IMR-90 (cell line): Measurements from ENCODE around the gene OPRL1. TPM values are rescaled to one million over a fixed set of nuclear protein-coding genes. Genes with fewer than 3 reads are reported as not detected.
A peak's percentile ranks its signal among the peaks of the same experiment; 100 is the strongest.

Source experiments
- ATAC-seq: fragments of 200-7000 bp; cut with Tn5 transposase; 2 replicates; pipeline ENCODE4 v1.9.1; 2020; ENCODE audit warnings: low read depth, mild to moderate bottlenecking, moderate library complexity
- BruUV-seq: library from RNA; stranded (reverse); fragments of 400-500 nt; replicated peaks from 2 replicates; lab custom pipeline; 2021; lab: Mats Ljungman, UMichigan
- CTCF ChIA-PET: fragments of 300-600 bp; formaldehyde crosslinking; extraction: SDS; loops from one replicate; lab custom pipeline; 2021; ENCODE audit warnings: antibody characterized with exemption; lab: Yijun Ruan, JAX
- POLR2A ChIA-PET: fragments of 300-600 bp; sonication (Branson Sonifier 250); formaldehyde crosslinking; loops from one replicate; lab custom pipeline; 2022; ENCODE audit warnings: antibody characterized with exemption; ENCODE audit not compliant: unreplicated experiment; lab: Charles Lee
- DNase-seq: peaks from one replicate; pipeline ENCODE4 v3.0.0; 2013
- H2AFZ ChIP-seq: replicated peaks from 2 replicates; pipeline ENCODE3; 2013; ENCODE audit warnings: low read length, mild to moderate bottlenecking; ENCODE audit not compliant: poor library complexity
- H2AK5ac ChIP-seq: 2 replicates; pipeline ENCODE4 v1.6.1; 2013; ENCODE audit warnings: low read depth, low read length, inconsistent platforms
- H2AK9ac ChIP-seq: replicated peaks from 2 replicates; pipeline ENCODE3; 2013; ENCODE audit warnings: mild to moderate bottlenecking, low read depth, low read length, moderate library complexity; ENCODE audit not compliant: poor library complexity
- H2BK120ac ChIP-seq: 2 replicates; pipeline ENCODE4 v1.6.1; 2013; ENCODE audit warnings: low read depth, low read length, inconsistent platforms
- H2BK15ac ChIP-seq: 3 replicates; pipeline ENCODE4 v1.6.1; 2013; ENCODE audit warnings: low read depth, low read length, inconsistent platforms
- H2BK20ac ChIP-seq: 2 replicates; pipeline ENCODE4 v1.6.1; 2013; ENCODE audit warnings: low read depth, mild to moderate bottlenecking, inconsistent platforms, low read length, moderate library complexity
- H2BK5ac ChIP-seq: 2 replicates; pipeline ENCODE4 v1.6.1; 2013; ENCODE audit warnings: mild to moderate bottlenecking, low read depth, low read length, inconsistent platforms; ENCODE audit not compliant: poor library complexity, severe bottlenecking
- H3K14ac ChIP-seq: replicated peaks from 2 replicates; pipeline ENCODE4 v1.6.1; 2013; ENCODE audit warnings: low read depth, low read length, inconsistent platforms
- H3K18ac ChIP-seq: 2 replicates; pipeline ENCODE4 v1.6.1; 2013; ENCODE audit warnings: low read depth, low read length, control low read depth
- H3K23ac ChIP-seq: 2 replicates; pipeline ENCODE4 v1.6.1; 2013; ENCODE audit warnings: low read depth, low read length, inconsistent platforms
- H3K27ac ChIP-seq: 2 replicates; pipeline ENCODE4 v1.5.1; 2013; ENCODE audit warnings: mild to moderate bottlenecking, control low read depth, low read length; ENCODE audit not compliant: insufficient read depth
- H3K27me3 ChIP-seq: 2 replicates; pipeline ENCODE4 v1.6.1; 2013; ENCODE audit warnings: low read length; ENCODE audit not compliant: control insufficient read depth, insufficient read depth
- H3K36me3 ChIP-seq: 2 replicates; pipeline ENCODE4 v1.6.1; 2013; ENCODE audit warnings: low read length, mixed read lengths; ENCODE audit not compliant: control insufficient read depth, insufficient read depth
- H3K4ac ChIP-seq: 2 replicates; pipeline ENCODE4 v1.6.1; 2013; ENCODE audit warnings: low read depth, low read length, inconsistent platforms
- H3K4me1 ChIP-seq: 2 replicates; pipeline ENCODE4 v1.6.1; 2013; ENCODE audit warnings: low read length, mixed read lengths; ENCODE audit not compliant: control insufficient read depth, insufficient read depth
- H3K4me2 ChIP-seq: 2 replicates; pipeline ENCODE4 v1.6.1; 2013; ENCODE audit warnings: low read depth, mild to moderate bottlenecking, control low read depth, low read length, moderate library complexity
- H3K4me3 ChIP-seq: 2 replicates; pipeline ENCODE4 v1.5.1; 2013; ENCODE audit warnings: low read depth, mild to moderate bottlenecking, control low read depth, low read length, moderate library complexity; ENCODE audit not compliant: insufficient read depth
- H3K56ac ChIP-seq: 2 replicates; pipeline ENCODE4 v1.6.1; 2013; ENCODE audit warnings: low read length, inconsistent platforms; ENCODE audit not compliant: insufficient read depth; ENCODE audit errors: extremely low read depth
- H3K79me1 ChIP-seq, 2 experiments: 2 replicates each; pipeline ENCODE4 v1.6.1; 2013; ENCODE audit warnings: low read length in 2 of 2, inconsistent platforms in 1 of 2, low read depth in 1 of 2
- H3K9ac ChIP-seq: 2 replicates; pipeline ENCODE4 v1.6.1; 2013; ENCODE audit warnings: low read depth, low read length, control low read depth
- H3K9me1 ChIP-seq: 2 replicates; pipeline ENCODE4 v1.6.1; 2013; ENCODE audit warnings: low read length, inconsistent platforms; ENCODE audit not compliant: insufficient read depth
- H3K9me3 ChIP-seq: 2 replicates; pipeline ENCODE4 v1.6.1; 2013; ENCODE audit warnings: low read length; ENCODE audit not compliant: control insufficient read depth, insufficient read depth
- H4K20me1 ChIP-seq: 2 replicates; pipeline ENCODE4 v1.6.1; 2013; ENCODE audit warnings: low read length, inconsistent platforms; ENCODE audit not compliant: insufficient read depth
- H4K5ac ChIP-seq: 2 replicates; pipeline ENCODE4 v1.6.1; 2013; ENCODE audit warnings: mild to moderate bottlenecking, low read depth, low read length, control low read depth
- H4K8ac ChIP-seq, 2 experiments: 2 replicates each; pipeline ENCODE4 v1.6.1; 2013; ENCODE audit warnings: low read depth in 2 of 2, low read length in 2 of 2, control low read depth in 1 of 2, inconsistent platforms in 1 of 2
- H4K91ac ChIP-seq: 2 replicates; pipeline ENCODE4 v1.6.1; 2013; ENCODE audit warnings: low read depth, low read length, inconsistent platforms; ENCODE audit not compliant: insufficient read depth
- CEBPB ChIP-seq: IDR thresholded peaks from 2 replicates; pipeline ENCODE4 v1.6.1; 2012; ENCODE audit warnings: low read depth, low read length, improper control_type of control experiment
- ELK1 ChIP-seq: fragments of 150-350 bp; IDR thresholded peaks from 2 replicates; pipeline ENCODE4 v1.6.1; 2016; ENCODE audit warnings: low read depth, mild to moderate bottlenecking, low read length, moderate library complexity, borderline replicate concordance
- FOS ChIP-seq: fragments of 150-350 bp; IDR thresholded peaks from 2 replicates; pipeline ENCODE4 v1.6.1; 2016; ENCODE audit warnings: low read depth, low read length
- MAFK ChIP-seq: IDR thresholded peaks from 2 replicates; pipeline ENCODE4 v1.6.1; 2012; ENCODE audit warnings: low read depth, low read length, improper control_type of control experiment
- RAD21 ChIP-seq: IDR thresholded peaks from 2 replicates; pipeline ENCODE4 v1.6.1; 2012; ENCODE audit warnings: low read length, improper control_type of control experiment
- RFX5 ChIP-seq: IDR thresholded peaks from 2 replicates; pipeline ENCODE4 v1.8.0; 2012; ENCODE audit warnings: low read depth, mild to moderate bottlenecking, low read length, moderate library complexity
- USF2 ChIP-seq: fragments of 150-350 bp; IDR thresholded peaks from 2 replicates; pipeline ENCODE4 v1.6.1; 2017; ENCODE audit warnings: mild to moderate bottlenecking, antibody characterized with exemption, low read length, low read depth
- WGBS, 2 experiments: methylation state at CpG; one replicate each; pipeline versions ENCODE4 v1.1.5 to v1.1.7; 2013; ENCODE audit warnings: missing lambda C conversion rate in 2 of 2; ENCODE audit not compliant: insufficient read length in 1 of 2; ENCODE audit errors: extremely low coverage in 2 of 2; 5-methylcytosine and 5-hydroxymethylcytosine counted together
- dilution Hi-C: fragments of 300-500 bp; cut with HindIII; formaldehyde crosslinking; loops from one replicate; pipeline ENCODE4 v1.14.3; 2018; ENCODE audit warnings: low sequenced_read_pairs; ENCODE audit not compliant: unreplicated experiment
- in situ Hi-C: fragments of 300-500 bp; cut with MboI; formaldehyde crosslinking; loops from 3 replicates; pipeline ENCODE4 v1.14.3; 2019; ENCODE audit warnings: low sequenced_read_pairs, inconsistent platforms, mixed read lengths
- intact Hi-C: fragments of 100-400 bp; cut with micrococcal nuclease; formaldehyde crosslinking; loops from 2 replicates; pipeline ENCODE4 v1.10.0; 2022
- polyA plus RNA-seq, 3 experiments: library from polyadenylated mRNA; depleted of rRNA; stranded (reverse); fragments of >200 nt; gene quantifications; 2 replicates each; pipeline ENCODE4 v1.2.3, GENCODE V29; 2012; ENCODE audit warnings: low replicate concordance in 1 of 3
- total RNA-seq: library from RNA; depleted of rRNA; stranded (reverse); fragments of >200 nt; gene quantifications from 2 replicates; pipeline ENCODE4 v1.2.3, GENCODE V29; 2012

OPRL1 gene
- total and polyA plus RNA-seq, 2 of the 4 experiments (the other 2 are of a cell fraction) = 0.36 to 1.2 TPM

GRCh38 chr20:64131406-64131805 is 51.5 kb downstream of the OPRL1 start:
- no peak overlapping the region for H2BK20ac ChIP-seq
- H2AK9ac ChIP-seq = no peak overlapping the region
- H3K4me3 ChIP-seq = no peak overlapping the region
- no peaks in the 10 kb centered on the region for H3K9me3 ChIP-seq
- no peak overlapping the region for H2BK15ac ChIP-seq
- H3K4ac ChIP-seq = no peak overlapping the region
- no peaks in the 10 kb centered on the region for H3K4me1 ChIP-seq
- intact Hi-C loops = no loop called here
- no peak overlapping the region for H4K8ac ChIP-seq
- no peaks in the 10 kb centered on the region for H3K9me1 ChIP-seq
- H3K14ac ChIP-seq = no peak overlapping the region
- whole genome bisulfite sequencing, 2 experiments = 79% methylated on average over 4 of the region's 4 CpGs; no CpG with 5 or more reads in 1 of the 2 experiments
- H4K91ac ChIP-seq = no peak overlapping the region
- no peak overlapping the region for H3K18ac ChIP-seq
- no TSS peak for BruUV-seq
- no peaks in the 10 kb centered on the region for H4K20me1 ChIP-seq
- TF ChIP-seq MAFK (no peak), CEBPB (no peak), RAD21 (peak; percentile 11; the same call in 1 of the 2 replicates), USF2 (no peak), RFX5 (no peak), FOS (no peak), ELK1 (no peak)
- H3K56ac ChIP-seq = no peak overlapping the region
- no peak overlapping the region for H3K27ac ChIP-seq
- POLR2A ChIA-PET = no interaction called here
- no peak overlapping the region for H2BK5ac ChIP-seq
- H4K5ac ChIP-seq = no peak overlapping the region
- no peak overlapping the region for H3K9ac ChIP-seq
- DNase-seq (no peak), ATAC-seq (peak; percentile 78)
- no peak overlapping the region for H2AK5ac ChIP-seq
- no peak overlapping the region for H2BK120ac ChIP-seq
- H3K27me3 ChIP-seq = peaks cover 12% of the 10 kb centered on the region
- no peaks in the 10 kb centered on the region for H3K79me1 ChIP-seq
- dilution Hi-C loops = no loop called here
- H2AFZ ChIP-seq = no peak overlapping the region
- CTCF ChIA-PET = no interaction called here
- in situ Hi-C loops = no loop called here
- H3K36me3 ChIP-seq = no peaks in the 10 kb centered on the region
- no peak overlapping the region for H3K23ac ChIP-seq
- H3K4me2 ChIP-seq = no peak overlapping the region
